Endothelial cell (in vitro differentiated cells): Measurements from ENCODE around the gene GALNT11. TPM values are rescaled to one million over a fixed set of nuclear protein-coding genes. Genes with fewer than 3 reads are reported as not detected.

ENCODE experiments used
- DNase-seq: peaks from one replicate; pipeline ENCODE4 v3.0.0; 2021; ENCODE audit warnings: low spot score
- H3K27ac Mint-ChIP-seq: one replicate; pipeline ENCODE4 v1.8.0; 2021; ENCODE audit warnings: mixed read lengths, inconsistent platforms; ENCODE audit not compliant: unreplicated experiment
- H3K27me3 Mint-ChIP-seq: one replicate; pipeline ENCODE4 v1.8.0; 2021; ENCODE audit warnings: mild to moderate bottlenecking, moderate library complexity, mixed read lengths, inconsistent platforms; ENCODE audit not compliant: unreplicated experiment
- H3K36me3 Mint-ChIP-seq: one replicate; pipeline ENCODE4 v1.8.0; 2021; ENCODE audit warnings: mild to moderate bottlenecking, low read depth, mixed read lengths, inconsistent platforms; ENCODE audit not compliant: unreplicated experiment
- H3K4me1 Mint-ChIP-seq: one replicate; pipeline ENCODE4 v1.8.0; 2021; ENCODE audit warnings: mild to moderate bottlenecking, mixed read lengths, inconsistent platforms; ENCODE audit not compliant: unreplicated experiment
- H3K4me3 Mint-ChIP-seq: one replicate; pipeline ENCODE4 v1.8.0; 2021; ENCODE audit warnings: mild to moderate bottlenecking, mixed read lengths, inconsistent platforms; ENCODE audit not compliant: unreplicated experiment
- H3K9me3 Mint-ChIP-seq: one replicate; pipeline ENCODE4 v1.8.0; 2021; ENCODE audit warnings: mixed read lengths, inconsistent platforms; ENCODE audit not compliant: unreplicated experiment
- CTCF ChIP-seq: fragments of 200-600 bp; sonication (generic); IDR thresholded peaks from one replicate; pipeline ENCODE4 v1.5.0; 2021; ENCODE audit warnings: antibody characterized with exemption; ENCODE audit not compliant: unreplicated experiment
- total RNA-seq: library from RNA; stranded (reverse); fragmentation: NEBNext Ultra II Directional; extraction: Animal tissue kit (Norgen Biotek cat#: 25700); gene quantifications from one replicate; pipeline ENCODE4 v1.2.1, GENCODE V29; 2021; ENCODE audit not compliant: unreplicated experiment

The GALNT11 gene
- total RNA-seq, 1 donor from 2014 or later: 21.2 TPM

- no peak for TF ChIP-seq CTCF
- Mint-ChIP-seq H3K27me3 (peaks cover 4% of the 10 kb centered on the region), H3K4me3 (no peak overlapping the region), H3K9me3 (no peaks in the 10 kb centered on the region), H3K4me1 (peaks cover 11% of the 10 kb centered on the region), H3K27ac (no peak overlapping the region), H3K36me3 (peaks cover 11% of the 10 kb centered on the region)
- no peak for DNase-seq
Observed at GRCh38 chr7:152086513-152086912, 61.0 kb downstream of the GALNT11 start.

GRCh38 chr7:152089183-152089582 lies 63.7 kb downstream of the GALNT11 start:
- Mint-ChIP-seq H3K9me3 (no peaks in the 10 kb centered on the region), H3K4me1 (no peaks in the 10 kb centered on the region), H3K27me3 (peaks cover 4% of the 10 kb centered on the region), H3K36me3 (peaks cover 11% of the 10 kb centered on the region), H3K27ac (no peak overlapping the region), H3K4me3 (no peak overlapping the region)
- no peak for TF ChIP-seq CTCF
- DNase-seq: no peak

- Mint-ChIP-seq H3K27ac (no peak overlapping the region), H3K36me3 (peaks cover 11% of the 10 kb centered on the region), H3K9me3 (no peaks in the 10 kb centered on the region), H3K4me1 (no peaks in the 10 kb centered on the region), H3K27me3 (peaks cover 4% of the 10 kb centered on the region), H3K4me3 (no peak overlapping the region)
- DNase-seq: no peak
- TF ChIP-seq CTCF: no peak
Observed at GRCh38 chr7:152090747-152091146, 65.3 kb downstream of the GALNT11 start.

GRCh38 chr7:152093717-152094116 lies 68.2 kb downstream of the GALNT11 start:
- H3K36me3 Mint-ChIP-seq: peaks cover 9% of the 10 kb centered on the region

GRCh38 chr7:152095771-152096170 lies 70.3 kb downstream of the GALNT11 start:
- DNase-seq: no peak
- H3K9me3 Mint-ChIP-seq: no peaks in the 10 kb centered on the region
- peaks cover 2% of the 10 kb centered on the region for H3K36me3 Mint-ChIP-seq
- TF ChIP-seq CTCF: no peak
- peaks cover 4% of the 10 kb centered on the region for H3K27me3 Mint-ChIP-seq
- no peaks in the 10 kb centered on the region for H3K4me1 Mint-ChIP-seq
- H3K4me3 Mint-ChIP-seq: no peak overlapping the region
- H3K27ac Mint-ChIP-seq: no peak overlapping the region

More at GRCh38 chr7:152093717-152094116, 68.2 kb downstream of the GALNT11 start:
- no peak for TF ChIP-seq CTCF
- Mint-ChIP-seq H3K4me3 (no peak overlapping the region), H3K9me3 (no peaks in the 10 kb centered on the region), H3K27ac (no peak overlapping the region), H3K4me1 (no peaks in the 10 kb centered on the region), H3K27me3 (peaks cover 6% of the 10 kb centered on the region)
- no peak for DNase-seq
